Esophagus (tissue), 2 donors: ENCODE measurements around the gene PCK2. TPM values are rescaled to one million over a fixed set of nuclear protein-coding genes. Genes with fewer than 3 reads are reported as not detected.

Experiments
- H3K27ac ChIP-seq, 2 donors: one replicate each; pipeline ENCODE4 v1.5.1; 2013; ENCODE audit warnings: low read depth in 2 of 2, mild to moderate bottlenecking in 2 of 2, inconsistent platforms in 1 of 2, low read length in 1 of 2, moderate library complexity in 1 of 2
- H3K27me3 ChIP-seq, 2 donors: one replicate each; pipeline ENCODE4 v1.6.1; 2013; ENCODE audit warnings: low read length in 2 of 2, control low read depth in 1 of 2, mild to moderate bottlenecking in 1 of 2; ENCODE audit not compliant: insufficient read depth in 2 of 2, control insufficient read depth in 1 of 2
- H3K36me3 ChIP-seq, 2 donors: one replicate each; pipeline ENCODE4 v1.6.1; 2013; ENCODE audit warnings: low read length in 1 of 2; ENCODE audit not compliant: control insufficient read depth in 2 of 2, insufficient read depth in 2 of 2
- H3K4me1 ChIP-seq, 2 donors: one replicate each; pipeline ENCODE4 v1.6.1; 2013; ENCODE audit warnings: low read length in 1 of 2; ENCODE audit not compliant: control insufficient read depth in 2 of 2, insufficient read depth in 2 of 2
- H3K4me3 ChIP-seq, 2 donors: one replicate each; pipeline ENCODE4 v1.5.1; 2013; ENCODE audit warnings: low read length in 2 of 2, mild to moderate bottlenecking in 2 of 2, low read depth in 1 of 2, moderate library complexity in 1 of 2
- H3K9me3 ChIP-seq, 2 donors: one replicate each; pipeline ENCODE4 v1.6.1; 2013; ENCODE audit warnings: mild to moderate bottlenecking in 2 of 2, low read depth in 1 of 2, low read length in 1 of 2, moderate library complexity in 1 of 2; ENCODE audit not compliant: control insufficient read depth in 2 of 2, insufficient read depth in 1 of 2
- WGBS, 2 donors: extraction: QIAGEN DNeasy Blood & Tissue Kit; methylation state at CpG; one replicate each; pipeline ENCODE4 v1.1.7; 2013; 5-methylcytosine and 5-hydroxymethylcytosine counted together
- polyA plus RNA-seq, 2 donors: library from polyadenylated mRNA; stranded (reverse); fragments of 200-250 nt; gene quantifications; one replicate each; pipeline ENCODE4 v1.2.3, GENCODE V29; 2013
- donor health status: healthy with polysubstance abuse.
- donor health status: Bipolar disorder and iron deficiency.

Gene PCK2
- polyA plus RNA-seq, 2 donors, result 10.1 to 29.2 TPM

- Histone ChIP-seq H3K9me3 (no peaks in the 10 kb centered on the region), H3K4me3 (no peak overlapping the region), H3K27ac (no peak overlapping the region), H3K36me3 (no peaks in the 10 kb centered on the region), H3K4me1 (no peaks in the 10 kb centered on the region), H3K27me3 (no peaks in the 10 kb centered on the region)
- 84 to 95% methylated on average over 7 of the region's 7 CpGs for WGBS, 2 donors
These were observed 32.9 kb upstream of the PCK2 start for GRCh38 chr14:24060984-24061913.

- no peaks in the 10 kb centered on the region for H3K27me3 ChIP-seq
- no peaks in the 10 kb centered on the region for H3K9me3 ChIP-seq
- H3K4me3 ChIP-seq, result no peak overlapping the region
- WGBS, 2 donors, result 88 to 90% methylated on average over 14 of the region's 14 CpGs
- no peaks in the 10 kb centered on the region for H3K36me3 ChIP-seq
- H3K4me1 ChIP-seq, result no peaks in the 10 kb centered on the region
- no peak overlapping the region for H3K27ac ChIP-seq
These were observed 31.7 kb upstream of the PCK2 start for GRCh38 chr14:24062216-24062980.

- Histone ChIP-seq H3K27ac (no peak overlapping the region), H3K27me3 (no peaks in the 10 kb centered on the region), H3K4me3 (no peak overlapping the region), H3K4me1 (no peaks in the 10 kb centered on the region), H3K9me3 (no peaks in the 10 kb centered on the region), H3K36me3 (no peaks in the 10 kb centered on the region)
- 75 to 76% methylated on average over 4 of the region's 4 CpGs for WGBS, 2 donors
These were observed 30.8 kb upstream of the PCK2 start for GRCh38 chr14:24063263-24063836.

- Histone ChIP-seq H3K9me3 (no peaks in the 10 kb centered on the region), H3K36me3 (no peaks in the 10 kb centered on the region), H3K4me1 (no peaks in the 10 kb centered on the region), H3K4me3 (no peak overlapping the region), H3K27ac (no peak overlapping the region), H3K27me3 (no peaks in the 10 kb centered on the region)
- WGBS, 2 donors, result 78 to 83% methylated on average over 7 of the region's 7 CpGs
These were observed 29.9 kb upstream of the PCK2 start for GRCh38 chr14:24064091-24064795.

GRCh38 chr14:24064856-24065255, 29.3 kb upstream of the PCK2 start:
- Histone ChIP-seq H3K36me3 (no peaks in the 10 kb centered on the region), H3K9me3 (no peaks in the 10 kb centered on the region), H3K4me1 (no peaks in the 10 kb centered on the region), H3K4me3 (no peak overlapping the region), H3K27ac (no peak overlapping the region), H3K27me3 (no peaks in the 10 kb centered on the region)
- 88% methylated on average over 14 to 15 of the region's 15 CpGs for WGBS, 2 donors

- Histone ChIP-seq H3K36me3 (no peaks in the 10 kb centered on the region), H3K27ac (no peak overlapping the region), H3K4me3 (no peak overlapping the region), H3K9me3 (no peaks in the 10 kb centered on the region), H3K4me1 (no peaks in the 10 kb centered on the region), H3K27me3 (no peaks in the 10 kb centered on the region)
- WGBS, 2 donors, result 75 to 76% methylated on average over 8 of the region's 8 CpGs
These were observed 28.7 kb upstream of the PCK2 start for GRCh38 chr14:24065408-24065807.

- WGBS, 2 donors, result 86 to 87% methylated on average over 8 of the region's 8 CpGs
- Histone ChIP-seq H3K9me3 (no peaks in the 10 kb centered on the region), H3K27me3 (no peaks in the 10 kb centered on the region), H3K4me3 (no peak overlapping the region), H3K36me3 (no peaks in the 10 kb centered on the region), H3K4me1 (no peaks in the 10 kb centered on the region), H3K27ac (no peak overlapping the region)
These were observed 27.5 kb upstream of the PCK2 start for GRCh38 chr14:24066496-24067132.

- H3K9me3 ChIP-seq, result no peaks in the 10 kb centered on the region
- WGBS, 2 donors, result 88 to 89% methylated on average over 12 of the region's 12 CpGs
- H3K36me3 ChIP-seq, result no peaks in the 10 kb centered on the region
- peaks cover 0 to under 1% of the 10 kb centered on the region in 2 donors for H3K4me1 ChIP-seq
- no peak overlapping the region for H3K4me3 ChIP-seq
- no peak overlapping the region for H3K27ac ChIP-seq
- no peaks in the 10 kb centered on the region for H3K27me3 ChIP-seq
These were observed 26.7 kb upstream of the PCK2 start for GRCh38 chr14:24067133-24068082.
